GM12878 (cell line): Measurements from ENCODE around the gene MNT. TPM values are rescaled to one million over a fixed set of nuclear protein-coding genes. Genes with fewer than 3 reads are reported as not detected.

Experiments
- ATAC-seq: fragments of 200-7000 bp; cut with Tn5 transposase; 3 replicates; pipeline ENCODE4 v1.9.1; 2020; ENCODE audit warnings: mild to moderate bottlenecking, moderate library complexity
- BruUV-seq: library from RNA; stranded (reverse); fragments of 400-500 nt; replicated peaks from 2 replicates; lab custom pipeline; 2021; lab: Mats Ljungman, UMichigan
- CTCF ChIA-PET: fragments of 300-600 bp; sonication (Branson Sonifier 250); formaldehyde crosslinking; extraction: SDS; loops from one replicate; lab custom pipeline; 2021; ENCODE audit warnings: inconsistent platforms; lab: Yijun Ruan, JAX
- POLR2A ChIA-PET: fragments of 350-600 bp; formaldehyde crosslinking; extraction: SDS; loops from one replicate; lab custom pipeline; 2021; ENCODE audit warnings: inconsistent platforms; lab: Charles Lee
- RAD21 ChIA-PET: fragments of 300-600 bp; sonication (Branson Sonifier 250); formaldehyde crosslinking; loops from one replicate; lab custom pipeline; 2023; ENCODE audit warnings: antibody characterized with exemption; ENCODE audit not compliant: unreplicated experiment; lab: Charles Lee
- SMC1A ChIA-PET: fragments of 300-600 bp; sonication (Branson Sonifier 250); formaldehyde crosslinking; loops from one replicate; lab custom pipeline; 2023; ENCODE audit not compliant: unreplicated experiment, uncharacterized antibody; lab: Charles Lee
- DNase-seq: peaks from one replicate; pipeline ENCODE4 v3.0.0-alpha.2; 2011; ENCODE audit warnings: low read depth, low spot score
- FAIRE-seq: peaks from 3 replicates; lab custom pipeline; 2011; peaks lifted over from hg19 to GRCh38; lab: Jason Lieb, UNC
- H2AFZ ChIP-seq: 2 replicates; pipeline ENCODE4 v1.6.0; 2011; ENCODE audit warnings: low read depth, low read length, control low read depth; ENCODE audit not compliant: control insufficient read depth
- H3K27ac ChIP-seq: 2 replicates; pipeline ENCODE4 v1.5.1; 2011; ENCODE audit warnings: control low read depth; ENCODE audit not compliant: control insufficient read depth, insufficient read depth
- H3K27me3 ChIP-seq, 2 experiments: replicated peaks in 1 of 2; 2 replicates each; pipeline versions ENCODE4 v1.6.0 to v1.6.1; 2011; ENCODE audit warnings: low read length in 1 of 2; ENCODE audit not compliant: control insufficient read depth in 2 of 2, insufficient read depth in 2 of 2
- H3K36me3 ChIP-seq, 2 experiments: 2 replicates each; pipeline ENCODE4 v1.5.1; 2011; ENCODE audit warnings: low read length in 1 of 2; ENCODE audit not compliant: control insufficient read depth in 2 of 2, insufficient read depth in 2 of 2
- H3K4me1 ChIP-seq: 2 replicates; pipeline ENCODE4 v1.6.1; 2011; ENCODE audit warnings: mild to moderate bottlenecking, low read length, moderate library complexity, mixed read lengths; ENCODE audit not compliant: control insufficient read depth, insufficient read depth
- H3K4me2 ChIP-seq: 2 replicates; pipeline ENCODE4 v1.6.0; 2011; ENCODE audit warnings: control low read depth; ENCODE audit not compliant: control insufficient read depth, insufficient read depth
- H3K4me3 ChIP-seq: fragments of 200-600 bp; sonication (generic); 2 replicates; pipeline ENCODE4 v1.5.1; 2016
- H3K79me2 ChIP-seq: 2 replicates; pipeline ENCODE4 v1.6.0; 2011; ENCODE audit warnings: low read length; ENCODE audit not compliant: control insufficient read depth, insufficient read depth
- H3K9ac ChIP-seq: 2 replicates; pipeline ENCODE4 v1.8.0; 2011; ENCODE audit warnings: low read length, control low read depth, mixed read lengths; ENCODE audit not compliant: control insufficient read depth, insufficient read depth
- H3K9me3 ChIP-seq: replicated peaks from 3 replicates; pipeline ENCODE4 v1.5.1; 2011; ENCODE audit warnings: mild to moderate bottlenecking, low read length; ENCODE audit not compliant: control insufficient read depth, insufficient read depth
- H4K20me1 ChIP-seq: 2 replicates; pipeline ENCODE4 v1.6.0; 2011; ENCODE audit not compliant: control insufficient read depth, insufficient read depth
- BHLHE40 ChIP-seq, 2 experiments: fragments of 450-650 bp in 1 of 2; IDR thresholded peaks; 2 replicates each; pipeline ENCODE4 v1.6.1; 2011 to 2017; ENCODE audit warnings: low read depth in 2 of 2, borderline replicate concordance in 1 of 2, improper control_type of control experiment in 1 of 2, low read length in 1 of 2, mild to moderate bottlenecking in 1 of 2
- CHD2 ChIP-seq: IDR thresholded peaks from 2 replicates; pipeline ENCODE4 v1.6.1; 2011; ENCODE audit warnings: low read depth, low read length, improper control_type of control experiment, borderline replicate concordance
- E2F8 ChIP-seq: fragments of 450-650 bp; IDR thresholded peaks from 2 replicates; pipeline ENCODE4 v1.6.1; 2018; ENCODE audit warnings: mild to moderate bottlenecking, low read depth, moderate library complexity; ENCODE audit not compliant: partially characterized antibody
- HDAC6 ChIP-seq: fragments of 200-600 bp; sonication (generic); IDR thresholded peaks from one replicate; pipeline ENCODE4 v1.8.0; 2017; ENCODE audit warnings: antibody characterized with exemption; ENCODE audit not compliant: unreplicated experiment
- IKZF2 ChIP-seq, 2 experiments: fragments of 450-650 bp; IDR thresholded peaks; 2 replicates each; pipeline ENCODE4 v1.6.1; 2017; ENCODE audit warnings: mild to moderate bottlenecking in 2 of 2, moderate library complexity in 2 of 2
- IRF3 ChIP-seq: fragments of 450-650 bp; IDR thresholded peaks from 2 replicates; pipeline ENCODE4 v1.6.1; 2014; ENCODE audit warnings: mild to moderate bottlenecking
- MXI1 ChIP-seq: fragments of 150-350 bp; IDR thresholded peaks from 2 replicates; pipeline ENCODE4 v1.6.1; 2011; ENCODE audit warnings: low read depth, mild to moderate bottlenecking, inconsistent platforms, low read length, improper control_type of control experiment
- NFYA ChIP-seq: IDR thresholded peaks from 2 replicates; pipeline ENCODE4 v1.6.1; 2011; ENCODE audit warnings: low read depth, mild to moderate bottlenecking, low read length, improper control_type of control experiment, borderline replicate concordance
- NR2C1 ChIP-seq: fragments of 450-650 bp; IDR thresholded peaks from 2 replicates; pipeline ENCODE4 v1.6.1; 2017; ENCODE audit warnings: antibody characterized with exemption, mild to moderate bottlenecking, moderate library complexity
- POLR2AphosphoS5 ChIP-seq: IDR thresholded peaks from 2 replicates; pipeline ENCODE4 v1.6.1; 2011; ENCODE audit warnings: mild to moderate bottlenecking, low read length, inconsistent platforms
- RELB ChIP-seq: fragments of 450-650 bp; IDR thresholded peaks from 2 replicates; pipeline ENCODE4 v1.6.1; 2017; ENCODE audit warnings: low read depth, mild to moderate bottlenecking, moderate library complexity
- SMC3 ChIP-seq: IDR thresholded peaks from 2 replicates; pipeline ENCODE4 v1.6.1; 2011; ENCODE audit warnings: low read length, improper control_type of control experiment, borderline replicate concordance
- TCF3 ChIP-seq: IDR thresholded peaks from 2 replicates; pipeline ENCODE4 v1.6.1; 2012; ENCODE audit warnings: low read depth, mild to moderate bottlenecking, low read length, borderline replicate concordance; ENCODE audit not compliant: insufficient read depth
- ZBTB11 ChIP-seq: fragments of 450-650 bp; formaldehyde crosslinking; IDR thresholded peaks from 2 replicates; pipeline ENCODE4 v1.5.0; 2022; ENCODE audit warnings: mild to moderate bottlenecking, missing genetic modification characterization
- ZNF24 ChIP-seq: fragments of 450-650 bp; IDR thresholded peaks from 2 replicates; pipeline ENCODE4 v1.6.1; 2017; ENCODE audit warnings: antibody characterized with exemption, mild to moderate bottlenecking
- ZZZ3 ChIP-seq: IDR thresholded peaks from 2 replicates; pipeline ENCODE4 v1.6.1; 2011; ENCODE audit warnings: low read depth; ENCODE audit not compliant: control insufficient read depth, insufficient read length
- WGBS: methylation state at CpG from one replicate; pipeline ENCODE4 v1.1.6; 2016; ENCODE audit warnings: low lambda C conversion rate; ENCODE audit not compliant: insufficient replicate concordance, insufficient coverage; ENCODE audit errors: missing lambda C conversion rate; 5-methylcytosine and 5-hydroxymethylcytosine counted together
- in situ Hi-C: fragments of 300-500 bp; cut with MboI; formaldehyde crosslinking; loops from 9 replicates; pipeline ENCODE4 v1.14.3; 2018; ENCODE audit warnings: mixed read lengths
- intact Hi-C: fragments of 100-400 bp; cut with micrococcal nuclease; formaldehyde crosslinking; loops from one replicate; pipeline ENCODE4 v1.14.2; 2022; ENCODE audit not compliant: unreplicated experiment
- polyA plus RNA-seq, 11 experiments: library from polyadenylated mRNA; depleted of rRNA in 4 of 11; unstranded in 6 of 11; stranded (reverse) in 5 of 11; fragments of >200 nt; fragmentation: Nextera tagmentation in 4 of 11; fragmentation: Illumina TruSeq in 1 of 11; extraction: Ambion mirVana in 4 of 11; extraction: Trizol in 1 of 11; gene quantifications; 1 replicate in 1 of 11; 2 replicates in 10 of 11; pipeline versions ENCODE4 v1.2.1 to v1.2.3, GENCODE V29; 2011 to 2016; ENCODE audit warnings: inconsistent platforms in 2 of 11, missing spikeins in 2 of 11, low read depth in 1 of 11
- total RNA-seq, 4 experiments: library from RNA; depleted of rRNA in 3 of 4; stranded (reverse); fragments of >200 nt in 3 of 4; fragmentation: Illumina TruSeq in 1 of 4; extraction: Trizol in 1 of 4; gene quantifications; 2 replicates each; pipeline versions ENCODE4 v1.2.1 to v1.2.3, GENCODE V29; 2013 to 2021

Gene MNT
- total and polyA plus RNA-seq, 10 of the 15 experiments (the other 5 are each of a cell fraction or from before 2014, with no cell fraction given), result 0.31 to 15.9 (median 3.8) TPM

- CTCF ChIA-PET, result interaction anchor here (1.0 kb wide), 2 partner anchors 11 kb away, joined by 3 to 4 read pairs; no protein-coding TSS in a partner anchor
- no peak for FAIRE-seq
Observed at GRCh38 chr17:2363318-2363717, 37.5 kb downstream of the MNT start.

More at GRCh38 chr17:2363318-2363717, 37.5 kb downstream of the MNT start:
- H3K9me3 ChIP-seq, result no peaks in the 10 kb centered on the region
- no TSS peak for BruUV-seq
- H3K27me3 ChIP-seq, result no peaks in the 10 kb centered on the region
- no peak overlapping the region for H3K27ac ChIP-seq
- intact Hi-C loops, result no loop called here
- H3K4me3 ChIP-seq, result no peak overlapping the region
- RAD21 ChIA-PET, result no interaction called here
- 92% methylated on average over 21 of the region's 21 CpGs for WGBS
- H3K79me2 ChIP-seq, result no peaks in the 10 kb centered on the region
- H3K9ac ChIP-seq, result no peak overlapping the region
- SMC1A ChIA-PET, result interaction anchor here (1.2 kb wide), 1 partner anchor 19 kb away, joined by 3 read pairs; no protein-coding TSS in a partner anchor
- in situ Hi-C loops, result no loop called here
- H4K20me1 ChIP-seq, result no peaks in the 10 kb centered on the region
- TF ChIP-seq RELB (no peak), IRF3 (no peak), ZBTB11 (CRISPR knock-in tag) (no peak), ZZZ3 (no peak), ZNF24 (no peak), POLR2AphosphoS5 (no peak), IKZF2 (IDR thresholded peaks at IDR 0.05) (no peak), NR2C1 (no peak), MXI1 (no peak), E2F8 (no peak), NFYA (no peak), SMC3 (no peak), TCF3 (no peak), HDAC6 (no peak), CHD2 (no peak), BHLHE40 (IDR thresholded peaks at IDR 0.05; ENCODE audit: borderline replicate concordance in 1 of 2, low read depth in 2 of 2, low read length in 1 of 2) (no peak)
- no peak overlapping the region for H3K4me2 ChIP-seq
- no peaks in the 10 kb centered on the region; a peak in 3 of 4 replicates for H3K36me3 ChIP-seq
- POLR2A ChIA-PET, result interaction anchor here (0.6 kb wide), 1 partner anchor 36 kb away, joined by 6 read pairs; no protein-coding TSS in a partner anchor
- no peak for ATAC-seq
- no peak for DNase-seq
- no peaks in the 10 kb centered on the region for H3K4me1 ChIP-seq
- H2AFZ ChIP-seq, result no peak overlapping the region
